A673 (cell line): ENCODE data around the gene HMGCL.
"Not testable (repeated sequence)": the region's sequence is repeated elsewhere in the genome, so short reads cannot be mapped to it uniquely, and the experiment has no call there.

Experiments used
- EZH2 ChIP-seq: fragments of 200-600 bp; sonication (generic); IDR thresholded peaks from 2 replicates; pipeline ENCODE4 v1.6.1; 2017; ENCODE audit warnings: borderline replicate concordance, low read depth, mild to moderate bottlenecking, mixed read lengths, antibody characterized with exemption, low read length; ENCODE audit not compliant: poor library complexity, severe bottlenecking
- TF ChIP-seq, protein P1 (sequence below): fragments of 300-800, 200-600 bp; sonication (generic); conservative IDR thresholded peaks from 2 replicates; pipeline ENCODE4 v1.5.1; 2017; ENCODE audit warnings: low read depth, mild to moderate bottlenecking, antibody characterized with exemption, low read length, moderate library complexity, mixed read lengths

GRCh38 chr1:23826590-23826989 is 1.4 kb upstream of the HMGCL start:
- TF ChIP-seq, protein P1, sequence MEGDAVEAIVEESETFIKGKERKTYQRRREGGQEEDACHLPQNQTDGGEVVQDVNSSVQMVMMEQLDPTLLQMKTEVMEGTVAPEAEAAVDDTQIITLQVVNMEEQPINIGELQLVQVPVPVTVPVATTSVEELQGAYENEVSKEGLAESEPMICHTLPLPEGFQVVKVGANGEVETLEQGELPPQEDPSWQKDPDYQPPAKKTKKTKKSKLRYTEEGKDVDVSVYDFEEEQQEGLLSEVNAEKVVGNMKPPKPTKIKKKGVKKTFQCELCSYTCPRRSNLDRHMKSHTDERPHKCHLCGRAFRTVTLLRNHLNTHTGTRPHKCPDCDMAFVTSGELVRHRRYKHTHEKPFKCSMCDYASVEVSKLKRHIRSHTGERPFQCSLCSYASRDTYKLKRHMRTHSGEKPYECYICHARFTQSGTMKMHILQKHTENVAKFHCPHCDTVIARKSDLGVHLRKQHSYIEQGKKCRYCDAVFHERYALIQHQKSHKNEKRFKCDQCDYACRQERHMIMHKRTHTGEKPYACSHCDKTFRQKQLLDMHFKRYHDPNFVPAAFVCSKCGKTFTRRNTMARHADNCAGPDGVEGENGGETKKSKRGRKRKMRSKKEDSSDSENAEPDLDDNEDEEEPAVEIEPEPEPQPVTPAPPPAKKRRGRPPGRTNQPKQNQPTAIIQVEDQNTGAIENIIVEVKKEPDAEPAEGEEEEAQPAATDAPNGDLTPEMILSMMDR = not testable (repeated sequence)
- not testable (repeated sequence) for TF ChIP-seq EZH2
